HG02981 (cell line): ENCODE measurements around the gene ZNF385A.
"Not testable (repeated sequence)": the region's sequence is repeated elsewhere in the genome, so short reads cannot be mapped to it uniquely, and the experiment has no call there.

Experiments used
- ATAC-seq: cut with Tn5 transposase; IDR thresholded peaks from one replicate; pipeline ENCODE4 v1.9.1; 2021; ENCODE audit warnings: mild to moderate bottlenecking, moderate library complexity; ENCODE audit not compliant: unreplicated experiment

The ZNF385A gene

DNA sequence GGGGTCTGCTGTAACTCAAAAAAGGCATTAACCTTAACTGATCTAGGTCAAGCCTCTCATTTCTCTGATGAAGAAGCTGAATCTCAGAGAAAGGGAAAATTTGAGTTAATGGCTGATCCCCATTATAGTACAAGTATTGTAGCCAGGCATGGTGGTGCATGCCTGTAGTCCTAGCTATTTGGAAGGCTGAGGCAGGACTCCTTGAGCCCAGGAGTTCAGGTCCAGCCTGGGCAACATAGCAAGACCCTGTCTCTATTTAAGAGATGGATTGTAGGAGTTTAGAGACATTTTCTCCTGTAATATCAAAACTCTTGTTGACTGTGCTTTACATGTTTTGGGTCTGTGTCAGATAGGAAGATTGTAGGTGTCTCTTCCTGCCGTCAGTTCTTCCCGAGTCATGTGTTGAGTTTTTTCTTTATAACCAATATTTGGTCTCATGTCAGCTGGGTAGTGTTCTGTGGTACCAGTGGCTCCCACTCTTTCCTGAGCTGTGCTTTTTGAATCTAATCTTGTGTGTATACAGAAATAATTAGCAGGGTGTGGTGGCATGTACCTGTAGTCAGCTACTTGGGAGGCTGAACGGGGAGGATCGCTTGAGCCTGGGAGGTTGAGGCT lies 51.0 kb downstream of the ZNF385A start:
- ATAC-seq: no peak

DNA sequence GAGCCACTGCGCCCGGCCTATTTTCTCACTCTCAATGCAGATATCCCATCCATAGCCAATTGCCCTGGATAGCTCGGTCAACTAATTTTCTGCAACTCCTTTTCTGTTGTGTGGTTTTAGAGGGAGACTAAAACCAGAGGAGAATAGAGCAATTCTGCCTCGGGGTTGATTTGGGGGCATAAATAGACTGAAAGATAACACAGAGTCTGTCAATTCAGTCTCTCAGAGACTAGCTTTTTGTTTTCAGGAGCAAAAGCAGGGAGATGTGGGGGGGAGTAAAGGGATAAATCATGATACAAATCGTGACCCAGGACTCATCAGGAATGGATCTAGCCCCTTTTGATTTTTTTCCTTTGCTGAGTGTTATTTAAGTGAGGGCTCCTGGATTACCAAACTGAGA lies 53.1 kb downstream of the ZNF385A start:
- ATAC-seq: no peak

DNA sequence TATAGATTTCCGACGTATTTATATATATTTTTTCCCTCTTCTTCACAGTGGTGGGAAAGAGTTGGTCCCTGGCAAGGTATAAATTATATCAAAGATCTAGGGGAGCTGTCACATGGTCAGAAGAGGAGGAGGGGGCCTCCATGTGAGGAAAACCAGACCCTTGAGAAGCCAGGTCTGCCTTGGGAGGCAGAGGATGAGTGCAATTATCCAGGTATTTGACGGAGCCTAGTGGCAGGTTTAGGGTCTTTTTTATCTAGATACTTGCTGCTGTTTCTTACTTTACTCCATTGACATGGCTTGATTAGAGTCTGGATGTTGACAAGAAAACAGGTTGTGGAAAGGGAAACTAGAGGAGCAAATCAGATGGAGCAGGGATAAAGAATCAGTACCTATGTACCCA lies 54.1 kb downstream of the ZNF385A start:
- ATAC-seq: no peak

DNA sequence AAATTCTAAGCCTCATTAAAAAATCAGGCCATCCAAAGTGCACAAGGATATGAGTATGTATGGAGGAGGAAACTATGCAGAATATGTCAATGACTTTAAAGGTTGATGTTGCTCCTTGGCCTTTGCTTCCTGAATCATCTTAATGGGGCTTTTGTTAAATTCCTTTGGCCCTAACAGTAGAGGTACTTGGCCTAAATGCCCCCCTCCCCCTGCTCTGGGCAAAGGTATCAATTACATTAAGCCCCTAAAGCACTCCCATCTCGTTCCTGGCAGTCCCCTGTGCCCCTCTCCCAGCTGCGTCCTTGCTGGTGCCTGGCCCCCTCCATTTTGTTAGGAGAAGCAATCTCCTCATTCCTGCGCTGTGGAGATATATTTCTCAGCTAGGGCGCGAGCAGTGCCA lies 54.8 kb downstream of the ZNF385A start:
- no peak for ATAC-seq

DNA sequence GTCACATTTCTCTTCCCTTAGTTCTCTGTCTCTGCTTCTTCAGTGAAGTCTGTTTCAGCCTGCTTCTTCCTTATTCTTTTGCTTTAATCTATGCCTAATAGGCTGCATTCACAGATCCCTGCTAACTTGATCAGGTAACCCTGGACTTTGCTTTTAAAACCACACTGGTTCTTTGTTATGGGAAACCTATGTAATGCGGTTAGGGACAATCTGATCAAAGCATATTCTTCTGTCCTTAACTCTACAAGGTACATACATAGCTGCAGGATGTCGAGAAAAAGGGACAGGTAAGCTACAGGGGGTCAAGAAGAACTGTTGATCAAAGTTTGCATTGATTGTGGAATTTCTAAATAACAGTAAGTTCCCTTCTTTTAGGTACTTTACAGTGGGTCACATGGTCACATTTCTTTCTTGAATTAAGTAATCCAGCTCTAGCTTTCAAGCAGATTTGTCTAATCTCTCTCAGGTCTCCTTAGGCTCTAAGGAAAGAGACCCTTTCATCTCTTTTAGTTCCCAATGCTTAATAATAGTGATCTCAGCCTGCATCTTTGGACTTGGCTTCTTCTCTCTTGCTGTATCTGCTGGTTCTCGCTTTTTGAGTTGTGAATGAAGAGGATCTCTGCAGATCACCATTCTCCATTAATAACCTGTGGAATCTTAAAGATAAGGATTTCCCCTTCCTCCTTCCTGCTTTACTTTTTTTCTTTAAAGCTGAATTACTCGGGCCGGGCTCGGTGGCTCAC lies 55.8 kb downstream of the ZNF385A start:
- no peak for ATAC-seq

DNA sequence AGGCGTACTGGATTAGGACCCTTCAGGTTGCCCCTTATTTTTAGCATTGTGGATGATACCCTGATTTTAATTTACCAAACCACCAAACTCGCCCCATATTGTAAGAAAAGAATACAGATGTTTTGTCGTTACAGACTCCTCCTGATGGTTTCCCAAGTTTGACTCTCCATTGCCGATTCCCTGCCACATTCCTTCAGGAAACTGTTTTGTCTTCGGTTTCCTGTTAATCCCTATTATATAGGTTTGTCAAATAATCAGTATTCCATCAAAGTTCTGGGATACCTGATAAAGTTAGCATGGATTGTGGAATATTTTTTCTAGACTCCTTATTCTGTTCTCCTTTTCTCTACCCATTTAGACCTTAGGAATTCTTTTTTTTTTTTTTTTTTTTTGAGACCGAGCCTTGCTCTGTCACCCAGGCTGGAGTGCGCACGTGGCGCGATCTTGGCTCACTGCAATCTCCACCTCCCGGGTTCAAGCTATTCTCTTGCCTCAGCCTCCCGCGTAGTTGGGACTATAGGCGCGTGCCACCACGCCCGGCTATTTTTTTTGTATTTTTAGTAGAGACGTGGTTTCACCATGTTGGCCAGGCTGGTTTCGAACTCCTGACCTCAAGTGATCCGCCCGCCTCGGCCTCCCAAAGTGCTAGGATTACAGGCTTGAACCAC lies 59.0 kb downstream of the ZNF385A start:
- ATAC-seq: not testable (repeated sequence)

DNA sequence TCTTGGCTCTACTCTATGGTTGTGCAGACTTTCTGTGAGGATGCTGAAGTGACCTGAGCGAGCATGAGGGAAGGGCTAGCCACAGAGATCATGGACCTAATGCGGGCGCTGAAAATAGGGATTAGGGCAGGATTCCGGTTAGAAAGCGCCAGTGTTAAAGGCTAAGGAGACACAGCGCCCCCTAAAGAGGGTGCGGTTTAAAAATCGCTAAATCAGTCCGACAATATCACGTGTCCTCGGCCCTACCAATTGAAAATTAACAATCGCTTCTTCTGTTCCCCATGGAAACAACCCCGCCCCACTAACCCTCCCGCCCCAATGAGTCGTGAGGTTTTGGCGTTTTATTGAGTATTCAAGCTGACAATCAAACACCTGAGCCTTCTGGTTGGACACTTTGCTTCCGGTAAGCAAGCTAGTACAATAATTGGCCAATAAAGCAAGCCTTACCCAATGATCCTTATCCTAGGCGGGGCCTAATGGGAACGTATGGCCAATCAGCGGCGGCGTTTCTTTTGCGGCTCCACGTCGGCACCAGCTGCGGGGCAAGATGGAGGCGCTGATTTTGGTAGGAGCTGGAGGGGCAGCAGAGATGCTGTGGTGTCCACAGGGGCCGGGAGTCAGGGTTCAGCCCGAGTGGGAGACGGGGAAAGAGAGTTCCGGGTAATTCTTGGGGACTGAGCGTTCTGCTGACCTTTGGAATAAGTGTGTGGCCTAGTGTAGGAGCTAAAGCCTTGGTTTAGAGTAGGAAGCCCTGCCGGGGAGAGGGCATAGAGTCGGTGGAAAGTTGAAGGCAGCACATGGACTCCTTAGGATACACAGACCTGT lies 59.7 kb downstream of the ZNF385A start, which contains the start of gene COPZ1:
TSS of gene COPZ1 (plus strand) at position 515 of the 825 bp plus-strand sequence. CDS start at position 548, 33 bp downstream.
- peak; percentile 97 for ATAC-seq

DNA sequence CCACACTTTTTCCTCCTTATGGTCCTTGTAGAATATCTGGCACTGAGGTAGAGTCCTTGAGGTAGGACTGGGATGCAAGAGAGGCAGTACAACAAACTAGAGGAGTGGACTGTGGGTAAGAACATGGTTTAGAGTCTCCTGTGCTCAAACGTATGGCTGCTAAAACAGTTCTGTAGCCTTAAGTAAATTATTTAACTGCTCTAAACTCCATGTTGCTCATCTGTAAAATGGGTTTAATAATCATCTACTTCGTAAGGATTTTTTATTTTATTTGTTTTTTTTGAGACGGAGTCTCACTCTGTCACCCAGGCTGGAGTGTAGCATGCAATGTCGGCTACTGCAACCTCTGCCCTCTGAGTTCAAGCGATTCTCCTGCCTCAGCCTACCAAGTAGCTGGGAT lies 63.2 kb downstream of the ZNF385A start:
- ATAC-seq: no peak
